MM.1S (cell line): Measurements from ENCODE around the gene TMEM156.

Source experiments
- DNase-seq: peaks from one replicate; pipeline ENCODE4 v3.0.0-alpha.2; 2015
- H2AFZ ChIP-seq: fragments of 300-600 bp; sonication (generic); 2 replicates; pipeline ENCODE4 v1.6.0; 2016; ENCODE audit warnings: antibody characterized with exemption, low read length
- H3F3A ChIP-seq: fragments of 300-600 bp; sonication (generic); 2 replicates; pipeline ENCODE4 v1.6.1; 2016; ENCODE audit warnings: mild to moderate bottlenecking, antibody characterized with exemption, low read length, moderate library complexity, mixed read lengths; ENCODE audit not compliant: insufficient read depth
- H3K27ac ChIP-seq: fragments of 300-600 bp; sonication (generic); 2 replicates; pipeline ENCODE4 v1.5.1; 2016; ENCODE audit warnings: mild to moderate bottlenecking, low read length
- H3K27me3 ChIP-seq: fragments of 300-600 bp; sonication (generic); replicated peaks from 2 replicates; pipeline ENCODE4 v1.6.0; 2016; ENCODE audit warnings: low read length; ENCODE audit not compliant: insufficient read depth
- H3K36me3 ChIP-seq: fragments of 300-600 bp; sonication (generic); replicated peaks from 2 replicates; pipeline ENCODE4 v1.6.1; 2016; ENCODE audit warnings: mild to moderate bottlenecking, low read length, mixed read lengths; ENCODE audit not compliant: insufficient read depth
- H3K4me1 ChIP-seq: fragments of 300-600 bp; sonication (generic); 2 replicates; pipeline ENCODE4 v1.6.1; 2016; ENCODE audit warnings: low read length, mixed read lengths
- H3K4me2 ChIP-seq: fragments of 300-600 bp; sonication (generic); 2 replicates; pipeline ENCODE4 v1.6.0; 2016; ENCODE audit warnings: low read depth, low read length
- H3K4me3 ChIP-seq: fragments of 300-600 bp; sonication (generic); 2 replicates; pipeline ENCODE4 v1.5.1; 2016; ENCODE audit warnings: low read length, mixed read lengths
- H3K79me2 ChIP-seq: fragments of 300-600 bp; sonication (generic); 2 replicates; pipeline ENCODE4 v1.6.1; 2016; ENCODE audit warnings: mixed run types, low read length, mixed read lengths
- H3K9ac ChIP-seq: fragments of 300-600 bp; sonication (generic); 2 replicates; pipeline ENCODE4 v1.6.1; 2016; ENCODE audit warnings: low read length, mixed read lengths
- H3K9me2 ChIP-seq: fragments of 300-600 bp; sonication (generic); replicated peaks from 2 replicates; pipeline ENCODE4 v1.6.1; 2016; ENCODE audit warnings: mild to moderate bottlenecking, low read length, mixed read lengths; ENCODE audit not compliant: insufficient read depth
- H3K9me3 ChIP-seq: fragments of 300-600 bp; sonication (generic); replicated peaks from 2 replicates; pipeline ENCODE4 v1.6.1; 2016; ENCODE audit warnings: mild to moderate bottlenecking, low read length, mixed read lengths; ENCODE audit not compliant: insufficient read depth
- H4K20me1 ChIP-seq: fragments of 300-600 bp; sonication (generic); 2 replicates; pipeline ENCODE4 v1.6.1; 2016; ENCODE audit warnings: mild to moderate bottlenecking, low read length, moderate library complexity, mixed read lengths; ENCODE audit not compliant: insufficient read depth
- CTCF ChIP-seq: fragments of 300-600 bp; sonication (generic); IDR thresholded peaks from 2 replicates; pipeline ENCODE4 v1.5.1; 2016; ENCODE audit warnings: antibody characterized with exemption, low read length, mixed read lengths
- EZH2 ChIP-seq: fragments of 300-600 bp; sonication (generic); optimal IDR thresholded peaks from 2 replicates; pipeline ENCODE3; 2017; ENCODE audit warnings: low read depth, mild to moderate bottlenecking, antibody characterized with exemption, low read length, mixed read lengths
- EZH2phosphoT487 ChIP-seq: fragments of 300-600 bp; sonication (generic); IDR thresholded peaks from 2 replicates; pipeline ENCODE4 v1.6.1; 2018; ENCODE audit warnings: antibody characterized with exemption, low read length

The TMEM156 gene

GRCh38 chr4:38925492-38926413, 106.5 kb downstream of the TMEM156 start:
- Histone ChIP-seq H3K9ac (no peak overlapping the region), H4K20me1 (no peaks in the 10 kb centered on the region)
- no peak for DNase-seq

GRCh38 chr4:38924353-38924752, 107.9 kb downstream of the TMEM156 start:
- no peak for TF ChIP-seq EZH2
- TF ChIP-seq CTCF, result no peak
- no peak for TF ChIP-seq EZH2phosphoT487
- no peaks in the 10 kb centered on the region for H3K36me3 ChIP-seq
- H3F3A ChIP-seq, result no peaks in the 10 kb centered on the region
- H2AFZ ChIP-seq, result no peak overlapping the region
- H3K27ac ChIP-seq, result no peak overlapping the region
- H3K9ac ChIP-seq, result no peak overlapping the region
- no peaks in the 10 kb centered on the region for H3K27me3 ChIP-seq
- H3K9me3 ChIP-seq, result no peaks in the 10 kb centered on the region
- H3K4me2 ChIP-seq, result no peak overlapping the region
- H3K9me2 ChIP-seq, result no peaks in the 10 kb centered on the region
- no peaks in the 10 kb centered on the region for H4K20me1 ChIP-seq
- no peak for DNase-seq
- no peak overlapping the region for H3K4me3 ChIP-seq
- H3K79me2 ChIP-seq, result no peaks in the 10 kb centered on the region
- no peaks in the 10 kb centered on the region for H3K4me1 ChIP-seq

More at GRCh38 chr4:38925492-38926413, 106.5 kb downstream of the TMEM156 start:
- Histone ChIP-seq H3K4me3 (no peak overlapping the region), H3K9me2 (no peaks in the 10 kb centered on the region), H3K79me2 (no peaks in the 10 kb centered on the region), H3K27ac (no peak overlapping the region), H3K4me1 (no peaks in the 10 kb centered on the region), H3F3A (no peaks in the 10 kb centered on the region), H3K4me2 (no peak overlapping the region), H3K36me3 (no peaks in the 10 kb centered on the region), H2AFZ (no peak overlapping the region), H3K9me3 (no peaks in the 10 kb centered on the region), H3K27me3 (no peaks in the 10 kb centered on the region)
- TF ChIP-seq EZH2 (no peak), EZH2phosphoT487 (no peak), CTCF (no peak)

- H3K4me3 ChIP-seq, result no peak overlapping the region
Measured at GRCh38 chr4:38923746-38924145, 108.5 kb downstream of the TMEM156 start.

More at GRCh38 chr4:38923746-38924145, 108.5 kb downstream of the TMEM156 start:
- Histone ChIP-seq H3K4me2 (no peak overlapping the region), H3K9ac (no peak overlapping the region), H3F3A (no peaks in the 10 kb centered on the region), H3K27me3 (no peaks in the 10 kb centered on the region), H3K9me2 (no peaks in the 10 kb centered on the region), H3K4me1 (no peaks in the 10 kb centered on the region), H3K9me3 (no peaks in the 10 kb centered on the region), H3K79me2 (no peaks in the 10 kb centered on the region), H3K36me3 (no peaks in the 10 kb centered on the region), H3K27ac (no peak overlapping the region), H2AFZ (no peak overlapping the region), H4K20me1 (no peaks in the 10 kb centered on the region)
- TF ChIP-seq CTCF, result no peak
- no peak for DNase-seq
